ENCODE results near the gene PTPRT.

Gene PTPRT

GRCh38 chr20:42406826-42407225 is 782.9 kb downstream of the PTPRT start:
- no peak for DNase-seq (ENCODE audit: low read depth in 1 of 2, low spot score in 1 of 2)

- DNase-seq (ENCODE audit: low read depth in 1 of 2, low spot score in 1 of 2), result no peak
Measured at GRCh38 chr20:42402455-42402854, 787.3 kb downstream of the PTPRT start.

- no peak for DNase-seq (ENCODE audit: low read depth in 1 of 2, low spot score in 1 of 2)
Measured at GRCh38 chr20:42401613-42402012, 788.1 kb downstream of the PTPRT start.

GRCh38 chr20:42399802-42400201 is 789.9 kb downstream of the PTPRT start:
- DNase-seq (ENCODE audit: low read depth in 1 of 2, low spot score in 1 of 2), result no peak

- DNase-seq (ENCODE audit: low read depth in 1 of 2, low spot score in 1 of 2), result no peak
Measured at GRCh38 chr20:42392442-42392841, 797.3 kb downstream of the PTPRT start.

- DNase-seq (ENCODE audit: low read depth in 1 of 2, low spot score in 1 of 2), result no peak
Measured at GRCh38 chr20:42391807-42392206, 797.9 kb downstream of the PTPRT start.

GRCh38 chr20:42380287-42380686 is 809.4 kb downstream of the PTPRT start:
- no peak for DNase-seq (ENCODE audit: low read depth in 1 of 2, low spot score in 1 of 2)

GRCh38 chr20:42379385-42379784 is 810.3 kb downstream of the PTPRT start:
- DNase-seq (ENCODE audit: low read depth in 1 of 2, low spot score in 1 of 2), result no peak

GRCh38 chr20:42378826-42379225 is 810.9 kb downstream of the PTPRT start:
- no peak for DNase-seq (ENCODE audit: low read depth in 1 of 2, low spot score in 1 of 2)

GRCh38 chr20:42376131-42376530 is 813.6 kb downstream of the PTPRT start:
- DNase-seq (ENCODE audit: low read depth in 1 of 2, low spot score in 1 of 2), result no peak

- DNase-seq (ENCODE audit: low read depth in 1 of 2, low spot score in 1 of 2), result no peak
Measured at GRCh38 chr20:42373049-42373448, 816.7 kb downstream of the PTPRT start.

GRCh38 chr20:42370075-42370474 is 819.6 kb downstream of the PTPRT start:
- DNase-seq (ENCODE audit: low read depth in 1 of 2, low spot score in 1 of 2), result no peak

- DNase-seq (ENCODE audit: low read depth in 1 of 2, low spot score in 1 of 2), result no peak
Measured at GRCh38 chr20:42368910-42369309, 820.8 kb downstream of the PTPRT start.

- no peak for DNase-seq (ENCODE audit: low read depth in 1 of 2, low spot score in 1 of 2)
Measured at GRCh38 chr20:42366626-42367025, 823.1 kb downstream of the PTPRT start.

- no peak for DNase-seq (ENCODE audit: low read depth in 1 of 2, low spot score in 1 of 2)
Measured at GRCh38 chr20:42364446-42364845, 825.3 kb downstream of the PTPRT start.

GRCh38 chr20:42361402-42361970 is 828.2 kb downstream of the PTPRT start:
- no peak for DNase-seq (ENCODE audit: low read depth in 1 of 2, low spot score in 1 of 2)

- no peak for DNase-seq (ENCODE audit: low read depth in 1 of 2, low spot score in 1 of 2)
Measured at GRCh38 chr20:42360621-42361020, 829.1 kb downstream of the PTPRT start.

- no peak for DNase-seq (ENCODE audit: low read depth in 1 of 2, low spot score in 1 of 2)
Measured at GRCh38 chr20:42359617-42360016, 830.1 kb downstream of the PTPRT start.

GRCh38 chr20:42352096-42352495 is 837.6 kb downstream of the PTPRT start:
- no peak for DNase-seq (ENCODE audit: low read depth in 1 of 2, low spot score in 1 of 2)

- no peak for DNase-seq (ENCODE audit: low read depth in 1 of 2, low spot score in 1 of 2)
Measured at GRCh38 chr20:42350521-42350920, 839.2 kb downstream of the PTPRT start.

- no peak for DNase-seq (ENCODE audit: low read depth in 1 of 2, low spot score in 1 of 2)
Measured at GRCh38 chr20:42346189-42347170, 843.2 kb downstream of the PTPRT start.

- DNase-seq (ENCODE audit: low read depth in 1 of 2, low spot score in 1 of 2), result no peak
Measured at GRCh38 chr20:42341654-42342053, 848.1 kb downstream of the PTPRT start.

- no peak for DNase-seq (ENCODE audit: low read depth in 1 of 2, low spot score in 1 of 2)
Measured at GRCh38 chr20:42340368-42340767, 849.3 kb downstream of the PTPRT start.
